GM18867 (cell line): ENCODE measurements around the gene RAB7B.
A peak's percentile ranks its signal among the peaks of the same experiment; 100 is the strongest.
"Not testable (repeated sequence)": the region's sequence is repeated elsewhere in the genome, so short reads cannot be mapped to it uniquely, and the experiment has no call there.

Source experiments
- ATAC-seq: cut with Tn5 transposase; IDR thresholded peaks from one replicate; pipeline ENCODE4 v1.9.1; 2021; ENCODE audit warnings: mild to moderate bottlenecking, moderate library complexity; ENCODE audit not compliant: unreplicated experiment

The RAB7B gene

GRCh38 chr1:206002871-206003801 lies at the start of gene RAB7B:
RAB7B (minus strand) TSS chr1:206003395; CDS start chr1:205994135, 9,260 bp downstream.
- ATAC-seq = no peak

DNA sequence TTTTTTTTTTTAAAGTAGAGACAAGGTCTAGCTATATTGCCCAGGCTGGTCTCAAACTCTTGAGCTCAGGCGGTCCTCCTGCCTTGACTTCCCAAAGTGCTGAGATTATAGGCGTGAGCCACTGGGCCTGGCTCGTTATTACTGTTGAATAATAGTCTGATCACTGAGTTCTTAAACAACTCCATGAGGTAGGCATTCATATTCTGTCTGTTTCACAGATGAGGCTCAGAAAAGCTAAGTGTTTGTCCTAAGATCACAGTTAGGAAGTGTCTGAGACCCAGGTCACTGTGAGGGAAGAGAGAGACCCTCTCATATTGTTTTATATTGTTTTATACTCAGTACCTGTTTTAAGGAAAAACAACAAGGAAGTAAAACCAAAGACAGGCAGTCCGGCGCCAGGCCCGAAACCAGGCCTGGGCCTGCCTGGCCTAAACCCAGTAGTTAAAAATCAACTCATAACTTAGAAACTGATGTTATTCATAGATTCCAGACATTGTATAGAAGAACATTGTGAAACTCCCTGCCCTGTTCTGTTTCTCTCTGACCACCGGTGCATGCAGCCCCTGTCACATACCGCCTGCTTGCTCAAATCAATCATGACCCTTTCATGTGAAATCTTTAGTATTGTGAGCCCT lies 49.2 kb upstream of the RAB7B start:
- ATAC-seq = not testable (repeated sequence)

- ATAC-seq = peak; percentile 82
Measured at GRCh38 chr1:206050655-206051235, 47.5 kb upstream of the RAB7B start.

- ATAC-seq = no peak
Measured at GRCh38 chr1:206049919-206050600, 46.9 kb upstream of the RAB7B start.

DNA sequence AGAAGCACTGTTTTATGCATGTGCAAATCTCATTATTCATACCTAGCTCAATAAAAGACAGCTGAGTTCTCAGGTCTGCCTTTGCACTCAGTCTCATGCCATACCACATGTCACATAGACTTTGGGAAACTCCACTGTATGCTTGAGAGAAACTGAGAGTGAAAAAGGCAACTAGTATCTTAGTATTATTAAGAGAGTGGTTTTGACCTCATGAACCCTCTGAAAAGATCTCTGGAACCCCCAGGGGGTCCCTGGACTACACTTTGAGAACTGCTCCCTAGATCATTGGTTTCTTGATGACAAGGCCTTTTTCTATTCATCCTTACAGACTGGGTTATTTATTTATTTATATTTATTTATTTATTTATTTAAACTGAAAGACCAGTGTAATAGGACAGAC lies 46.1 kb upstream of the RAB7B start:
- ATAC-seq = peak; percentile 57

DNA sequence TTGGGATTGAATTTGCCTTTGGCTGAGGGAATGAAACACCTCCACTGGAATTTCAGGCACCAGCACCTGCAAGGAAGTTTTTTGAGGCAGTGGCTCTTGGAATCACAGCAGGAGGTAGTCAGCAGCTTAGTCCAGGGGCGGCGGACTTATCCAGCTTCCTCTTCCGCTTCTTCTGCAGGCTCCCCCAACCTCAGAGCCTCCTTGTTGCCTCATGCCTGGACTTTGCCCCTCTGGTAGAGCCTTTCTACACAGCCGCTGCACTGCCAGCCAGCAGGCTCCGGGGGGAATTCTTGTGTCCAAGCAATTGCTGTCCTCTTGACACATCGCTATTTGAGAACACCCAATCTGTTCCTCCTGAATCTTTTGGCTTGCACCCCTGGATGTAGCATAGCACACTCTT lies 45.4 kb upstream of the RAB7B start:
- ATAC-seq = no peak

DNA sequence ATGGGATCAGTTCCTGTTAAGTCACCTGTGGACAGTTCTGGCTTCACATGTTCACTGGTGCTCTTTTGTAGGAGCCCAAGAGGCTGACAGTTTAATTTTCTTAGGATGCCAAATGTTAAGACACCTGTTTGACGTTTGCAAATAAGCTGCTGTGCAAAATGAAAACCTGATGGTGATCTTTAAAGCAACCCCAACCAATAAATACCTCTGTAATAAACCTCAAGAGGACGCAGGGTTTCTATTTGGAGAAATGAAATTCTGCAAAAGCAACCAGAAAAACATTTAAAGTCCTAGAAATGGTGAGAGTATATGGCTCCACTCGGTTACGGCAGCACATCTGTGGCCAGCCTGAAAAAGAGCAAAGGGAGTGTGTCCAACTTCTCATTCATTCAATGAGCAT lies 44.1 kb upstream of the RAB7B start:
- no peak for ATAC-seq

GRCh38 chr1:206041640-206042039 lies 38.4 kb upstream of the RAB7B start:
- ATAC-seq = peak; percentile 58

- no peak for ATAC-seq
Measured at GRCh38 chr1:206040328-206040727, 37.1 kb upstream of the RAB7B start.

DNA sequence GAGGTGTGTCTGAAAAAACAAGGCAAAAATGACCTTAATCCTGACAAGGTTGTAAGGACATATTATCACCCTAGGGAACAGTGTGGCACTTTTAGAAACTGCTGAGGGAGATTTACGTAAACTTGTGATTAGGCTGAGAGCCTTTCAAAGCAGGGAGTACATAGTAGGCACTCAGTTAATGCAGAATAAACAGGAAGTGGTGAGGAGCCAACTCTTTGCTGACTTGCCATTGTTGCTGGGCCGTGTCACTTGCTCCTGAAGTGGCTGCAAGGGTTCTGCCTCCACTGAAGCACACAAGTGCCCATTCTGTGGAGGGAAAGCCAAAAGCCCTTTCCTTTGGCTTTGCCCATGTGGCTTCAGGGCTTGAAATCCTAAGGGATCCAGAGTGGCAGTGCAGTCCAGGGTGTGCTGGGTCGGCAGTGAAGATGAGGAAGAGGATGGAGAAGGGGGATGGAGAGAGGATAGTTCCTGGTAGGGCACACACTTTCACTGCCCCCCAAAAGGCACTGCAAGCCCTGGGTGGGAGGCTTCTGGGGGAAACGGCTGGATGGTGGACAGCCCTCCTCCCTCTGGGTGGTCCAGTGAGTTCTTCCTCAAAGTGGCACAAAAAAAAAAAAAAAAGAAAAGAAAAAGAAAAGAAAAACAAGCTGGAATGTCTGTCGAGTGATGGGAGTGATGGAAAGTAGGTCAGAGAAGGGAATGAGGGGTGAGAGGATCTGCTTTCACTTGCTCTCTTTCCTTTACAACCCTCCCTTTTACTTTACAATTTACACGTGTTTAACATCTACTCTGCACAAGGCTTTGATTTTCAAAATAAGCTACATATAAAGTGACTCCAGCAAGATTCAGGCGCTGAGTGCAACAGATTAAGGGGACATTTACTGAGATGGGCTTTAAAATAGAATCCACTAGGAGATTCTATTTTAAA lies 36.1 kb upstream of the RAB7B start:
- ATAC-seq = no peak

GRCh38 chr1:206037581-206037980 lies 34.4 kb upstream of the RAB7B start:
- ATAC-seq = no peak

- ATAC-seq = no peak
Measured at GRCh38 chr1:206036663-206037455, 33.7 kb upstream of the RAB7B start.

DNA sequence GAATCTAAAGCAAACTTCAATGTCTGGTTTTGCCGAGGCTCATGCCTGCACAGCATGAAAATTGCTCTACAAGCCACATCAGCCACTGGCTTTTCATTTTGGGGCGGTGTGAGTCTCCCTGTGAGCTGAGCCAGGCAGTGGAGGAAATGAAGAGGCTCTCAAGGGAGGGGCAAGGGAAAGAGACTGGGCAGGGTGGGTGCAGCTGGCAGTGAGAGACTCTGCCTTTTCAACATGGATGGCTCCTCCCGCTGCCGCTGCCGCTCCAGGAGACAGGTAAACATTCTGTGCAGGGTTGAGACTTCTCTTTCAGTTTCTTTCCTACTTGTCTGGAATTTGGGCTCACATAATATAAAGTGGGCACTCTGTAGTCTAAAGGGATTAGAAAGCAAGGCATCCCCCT lies 31.8 kb upstream of the RAB7B start:
- ATAC-seq = no peak

GRCh38 chr1:206032380-206033140 lies 29.4 kb upstream of the RAB7B start:
- no peak for ATAC-seq

GRCh38 chr1:206030714-206031113 lies 27.5 kb upstream of the RAB7B start:
- peak; percentile 71 for ATAC-seq

DNA sequence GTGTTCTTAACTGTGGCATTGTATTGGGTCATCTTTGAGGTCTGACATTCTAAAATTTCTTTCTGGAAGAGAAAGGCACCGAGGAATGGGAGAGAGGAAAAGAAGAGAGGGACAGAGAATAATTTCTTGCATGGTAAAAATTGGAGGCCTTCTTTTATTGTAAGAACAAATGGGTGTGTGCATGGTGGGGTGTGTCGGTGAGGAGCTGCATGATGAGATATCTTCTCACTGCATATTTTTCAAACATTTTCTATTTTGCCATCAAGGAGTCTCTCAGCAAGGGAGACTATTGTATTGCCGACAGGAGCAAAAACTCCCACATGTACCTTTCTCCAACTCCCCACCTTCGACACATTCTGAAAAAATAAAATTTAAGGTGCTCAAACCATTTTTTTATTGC lies 27.0 kb upstream of the RAB7B start:
- ATAC-seq = no peak

DNA sequence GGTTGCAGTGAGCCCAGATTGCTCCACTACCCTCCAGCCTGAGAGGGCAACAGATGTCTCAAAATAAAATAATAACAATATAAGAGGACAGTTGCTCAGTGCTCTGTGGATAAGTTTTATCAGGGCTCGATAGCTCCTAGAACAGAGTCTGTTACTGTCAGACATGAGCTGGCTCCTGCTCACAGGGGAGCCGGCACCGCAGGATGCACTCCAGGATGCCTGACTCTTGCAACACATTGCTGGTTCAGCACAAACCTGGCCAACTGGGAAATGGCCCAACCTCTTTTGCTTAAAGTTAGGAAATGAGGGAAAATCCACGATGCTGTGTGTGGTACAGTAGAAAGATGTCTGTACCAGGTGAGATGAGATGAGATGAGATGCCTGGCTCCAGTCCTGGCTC lies 26.3 kb upstream of the RAB7B start:
- ATAC-seq = no peak

- no peak for ATAC-seq
Measured at GRCh38 chr1:206025283-206025820, 22.2 kb upstream of the RAB7B start.
